HG03565 (cell line): ENCODE results near the gene CCDC116.
"Not testable (repeated sequence)": the region's sequence is repeated elsewhere in the genome, so short reads cannot be mapped to it uniquely, and the experiment has no call there.

Source experiments
- ATAC-seq: cut with Tn5 transposase; IDR thresholded peaks from one replicate; pipeline ENCODE4 v1.9.1; 2021; ENCODE audit warnings: mild to moderate bottlenecking, moderate library complexity; ENCODE audit not compliant: unreplicated experiment

The CCDC116 gene

GRCh38 chr22:21632237-21632895 is at the start of gene CCDC116:
CCDC116 (plus strand) TSS chr22:21632760; CDS start chr22:21633182, 422 bp downstream.
- ATAC-seq = no peak

- ATAC-seq = no peak
Measured at GRCh38 chr22:21582801-21583740, 49.5 kb upstream of the CCDC116 start.

- ATAC-seq = no peak
Measured at GRCh38 chr22:21585389-21585788, 47.2 kb upstream of the CCDC116 start.

- ATAC-seq = peak; percentile 72
Measured at GRCh38 chr22:21587803-21588611, 44.6 kb upstream of the CCDC116 start.

- ATAC-seq = no peak
Measured at GRCh38 chr22:21589396-21589795, 43.2 kb upstream of the CCDC116 start.

GRCh38 chr22:21590809-21591641 is 41.5 kb upstream of the CCDC116 start:
- no peak for ATAC-seq

GRCh38 chr22:21591695-21592094 is 40.9 kb upstream of the CCDC116 start:
- no peak for ATAC-seq

GRCh38 chr22:21592422-21592821 is 40.1 kb upstream of the CCDC116 start:
- ATAC-seq = no peak

GRCh38 chr22:21593406-21594232 is 38.9 kb upstream of the CCDC116 start:
- no peak for ATAC-seq

GRCh38 chr22:21594865-21595452 is 37.6 kb upstream of the CCDC116 start:
- no peak for ATAC-seq

GRCh38 chr22:21596356-21597135 is 36.0 kb upstream of the CCDC116 start:
- ATAC-seq = not testable (repeated sequence)

- ATAC-seq = no peak
Measured at GRCh38 chr22:21598302-21598701, 34.3 kb upstream of the CCDC116 start.

- ATAC-seq = no peak
Measured at GRCh38 chr22:21599053-21599893, 33.3 kb upstream of the CCDC116 start.

GRCh38 chr22:21602579-21602978 is 30.0 kb upstream of the CCDC116 start:
- no peak for ATAC-seq

- ATAC-seq = no peak
Measured at GRCh38 chr22:21603973-21604372, 28.6 kb upstream of the CCDC116 start.

- ATAC-seq = no peak
Measured at GRCh38 chr22:21605887-21606564, 26.5 kb upstream of the CCDC116 start.

- ATAC-seq = no peak
Measured at GRCh38 chr22:21606775-21607174, 25.8 kb upstream of the CCDC116 start.
